ACC112 (cell line): ENCODE data around the gene CARMIL3.

ENCODE experiments used
- H2AFZ ChIP-seq: fragments of 200-600 bp; sonication (generic); one replicate; pipeline ENCODE4 v1.6.0; 2017; ENCODE audit warnings: antibody characterized with exemption, low read length; ENCODE audit not compliant: unreplicated experiment
- H3K27ac ChIP-seq: fragments of 200-600 bp; sonication (generic); 2 replicates; pipeline ENCODE4 v1.5.1; 2014; ENCODE audit warnings: low read depth, mild to moderate bottlenecking, antibody characterized with exemption, low read length, moderate library complexity
- H3K27me3 ChIP-seq: fragments of 200-600 bp; sonication (generic); 2 replicates; pipeline ENCODE4 v1.6.1; 2014; ENCODE audit warnings: mild to moderate bottlenecking, antibody characterized with exemption, low read length, moderate library complexity, mixed read lengths; ENCODE audit not compliant: insufficient read depth
- H3K36me3 ChIP-seq: fragments of 200-600 bp; sonication (generic); 2 replicates; pipeline ENCODE4 v1.6.1; 2016; ENCODE audit warnings: mild to moderate bottlenecking, antibody characterized with exemption, low read length, moderate library complexity, mixed read lengths; ENCODE audit not compliant: insufficient read depth
- H3K4me1 ChIP-seq: fragments of 200-600 bp; sonication (generic); one replicate; pipeline ENCODE4 v1.6.1; 2016; ENCODE audit warnings: low read length, mixed read lengths; ENCODE audit not compliant: insufficient read depth, unreplicated experiment, control insufficient read depth
- H3K4me3 ChIP-seq: fragments of 200-600 bp; sonication (generic); 2 replicates; pipeline ENCODE4 v1.5.1; 2014; ENCODE audit warnings: mild to moderate bottlenecking, low read depth, low read length
- H3K79me2 ChIP-seq: fragments of 200-600 bp; sonication (generic); one replicate; pipeline ENCODE4 v1.6.0; 2016; ENCODE audit warnings: low read length; ENCODE audit not compliant: control insufficient read depth, unreplicated experiment, insufficient read depth

CARMIL3 gene

GRCh38 chr14:24056800-24057184 lies 5.0 kb downstream of the CARMIL3 start:
- Histone ChIP-seq H3K36me3 (no peaks in the 10 kb centered on the region), H3K79me2 (no peaks in the 10 kb centered on the region), H3K27me3 (peaks cover 43% of the 10 kb centered on the region), H3K4me1 (peaks cover 3% of the 10 kb centered on the region), H3K27ac (no peak overlapping the region), H2AFZ (no peak overlapping the region), H3K4me3 (no peak overlapping the region)

DNA sequence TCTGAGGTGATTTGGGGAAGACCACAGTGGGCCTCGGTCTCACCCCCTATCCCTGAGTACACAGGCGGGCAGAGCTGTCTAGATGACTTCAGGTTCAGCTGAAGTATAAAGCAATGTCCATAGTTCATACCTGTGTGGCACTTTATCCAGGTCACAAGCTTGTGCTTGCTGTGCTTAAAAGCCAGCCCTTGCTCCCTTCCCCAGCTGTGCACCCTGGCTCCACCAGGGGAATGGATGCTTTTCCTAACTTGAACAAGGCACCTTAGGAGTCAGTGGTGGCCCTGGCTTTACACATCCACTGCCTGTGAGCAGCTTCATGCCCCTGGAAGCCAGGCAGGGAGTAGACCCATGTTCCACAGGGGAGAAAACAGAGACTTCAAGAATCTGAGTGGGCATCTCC lies 5.5 kb downstream of the CARMIL3 start:
- Histone ChIP-seq H3K79me2 (no peaks in the 10 kb centered on the region), H3K4me3 (no peak overlapping the region), H3K27me3 (peaks cover 39% of the 10 kb centered on the region), H3K4me1 (peaks cover under 1% of the 10 kb centered on the region), H2AFZ (no peak overlapping the region), H3K36me3 (no peaks in the 10 kb centered on the region), H3K27ac (no peak overlapping the region)

GRCh38 chr14:24057867-24058259 lies 6.1 kb downstream of the CARMIL3 start:
- H3K27ac ChIP-seq = no peak overlapping the region
- H3K4me1 ChIP-seq = no peaks in the 10 kb centered on the region
- H3K36me3 ChIP-seq = no peaks in the 10 kb centered on the region
- H3K27me3 ChIP-seq = peaks cover 33% of the 10 kb centered on the region
- H3K79me2 ChIP-seq = no peaks in the 10 kb centered on the region
- H2AFZ ChIP-seq = no peak overlapping the region
- no peak overlapping the region for H3K4me3 ChIP-seq

- Histone ChIP-seq H3K4me3 (no peak overlapping the region), H3K4me1 (no peaks in the 10 kb centered on the region), H3K36me3 (no peaks in the 10 kb centered on the region), H3K27me3 (peaks cover 27% of the 10 kb centered on the region), H3K79me2 (no peaks in the 10 kb centered on the region), H3K27ac (no peak overlapping the region), H2AFZ (no peak overlapping the region)
Observed at GRCh38 chr14:24058260-24058950, 6.6 kb downstream of the CARMIL3 start.

DNA sequence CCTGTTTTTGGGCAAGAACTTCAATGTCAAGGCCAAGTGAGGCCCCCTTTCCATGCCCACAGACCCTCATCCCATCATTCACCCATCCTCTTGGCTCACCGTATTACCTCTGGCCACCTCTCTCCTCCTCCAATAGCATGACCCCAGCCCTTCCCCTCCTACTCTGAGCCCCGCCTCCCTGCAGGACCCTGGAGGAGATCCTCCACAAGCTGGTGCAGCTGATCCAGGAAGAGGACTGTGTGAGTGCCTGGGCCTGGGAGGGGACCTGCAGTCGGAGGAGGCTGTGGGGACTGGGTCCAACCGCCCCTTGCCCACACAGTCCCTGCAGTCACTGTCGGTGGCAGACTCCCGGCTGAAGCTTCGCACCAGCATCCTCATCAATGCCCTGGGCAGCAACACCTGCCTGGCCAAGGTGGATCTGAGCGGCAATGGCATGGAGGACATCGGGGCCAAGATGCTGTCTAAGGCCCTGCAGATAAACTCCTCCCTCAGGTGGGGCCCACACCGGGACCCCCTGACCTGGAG lies 7.2 kb downstream of the CARMIL3 start:
- no peak overlapping the region for H3K4me3 ChIP-seq
- H3K27ac ChIP-seq = no peak overlapping the region
- no peaks in the 10 kb centered on the region for H3K79me2 ChIP-seq
- no peaks in the 10 kb centered on the region for H3K4me1 ChIP-seq
- no peak overlapping the region for H2AFZ ChIP-seq
- no peaks in the 10 kb centered on the region for H3K36me3 ChIP-seq
- H3K27me3 ChIP-seq = peaks cover 21% of the 10 kb centered on the region

- H3K79me2 ChIP-seq = no peaks in the 10 kb centered on the region
- H2AFZ ChIP-seq = no peak overlapping the region
- no peak overlapping the region for H3K27ac ChIP-seq
- H3K4me3 ChIP-seq = no peak overlapping the region
- no peaks in the 10 kb centered on the region for H3K4me1 ChIP-seq
- no peaks in the 10 kb centered on the region for H3K36me3 ChIP-seq
- peaks cover 16% of the 10 kb centered on the region for H3K27me3 ChIP-seq
Observed at GRCh38 chr14:24059841-24060388, 8.1 kb downstream of the CARMIL3 start.

- H3K36me3 ChIP-seq = no peaks in the 10 kb centered on the region
- H3K4me3 ChIP-seq = no peak overlapping the region
- H3K27me3 ChIP-seq = peaks cover 14% of the 10 kb centered on the region
- H3K79me2 ChIP-seq = no peaks in the 10 kb centered on the region
- H2AFZ ChIP-seq = no peak overlapping the region
- H3K27ac ChIP-seq = no peak overlapping the region
- H3K4me1 ChIP-seq = no peaks in the 10 kb centered on the region
Observed at GRCh38 chr14:24060443-24060842, 8.6 kb downstream of the CARMIL3 start.

- no peaks in the 10 kb centered on the region for H3K79me2 ChIP-seq
- H3K36me3 ChIP-seq = no peaks in the 10 kb centered on the region
- no peak overlapping the region for H3K4me3 ChIP-seq
- H3K4me1 ChIP-seq = no peaks in the 10 kb centered on the region
- H3K27ac ChIP-seq = no peak overlapping the region
- H3K27me3 ChIP-seq = peaks cover 7% of the 10 kb centered on the region; the same call in 1 of the 2 replicates
- H2AFZ ChIP-seq = no peak overlapping the region
Observed at GRCh38 chr14:24060984-24061913, 9.4 kb downstream of the CARMIL3 start.

DNA sequence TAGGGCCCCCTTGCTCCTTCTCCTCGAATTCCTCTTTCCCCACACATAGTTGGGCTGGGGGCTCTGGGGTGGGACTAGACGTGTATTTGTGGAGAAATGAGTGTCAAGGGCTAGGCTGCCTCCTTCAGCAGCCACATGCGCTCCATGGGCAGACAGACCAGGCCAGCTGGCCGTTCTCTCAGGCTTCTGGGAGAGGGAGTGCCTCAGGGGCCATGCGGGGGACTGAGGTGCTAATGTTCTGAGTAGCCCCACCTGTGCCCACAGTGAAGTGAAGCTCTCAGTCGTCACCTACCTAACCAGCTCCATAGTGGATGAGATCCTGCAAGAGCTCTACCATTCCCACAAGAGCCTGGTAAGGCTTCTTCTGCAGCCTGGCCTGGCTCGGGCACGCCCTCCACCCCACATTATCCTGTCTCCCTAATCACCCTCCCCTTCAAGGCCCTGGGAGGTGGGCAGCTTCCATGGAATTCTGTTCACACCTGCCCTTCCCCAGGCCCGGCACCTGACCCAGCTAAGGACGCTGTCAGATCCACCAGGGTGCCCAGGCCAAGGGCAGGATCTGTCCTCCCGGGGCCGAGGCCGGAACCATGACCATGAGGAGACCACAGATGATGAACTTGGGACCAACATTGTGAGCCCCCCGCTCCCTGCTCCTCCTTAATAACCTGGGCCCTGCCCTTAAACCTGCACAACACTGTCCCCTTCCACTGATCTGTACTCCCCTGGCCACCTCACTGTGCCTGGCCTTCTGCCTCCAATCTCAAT lies 10.6 kb downstream of the CARMIL3 start:
- Histone ChIP-seq H3K79me2 (no peaks in the 10 kb centered on the region), H3K27me3 (peaks cover 7% of the 10 kb centered on the region; the same call in 1 of the 2 replicates), H3K4me1 (no peaks in the 10 kb centered on the region), H3K27ac (no peak overlapping the region), H3K4me3 (no peak overlapping the region), H2AFZ (no peak overlapping the region), H3K36me3 (no peaks in the 10 kb centered on the region)

- H3K27me3 ChIP-seq = peaks cover 11% of the 10 kb centered on the region; the same call in 1 of the 2 replicates
- no peaks in the 10 kb centered on the region for H3K79me2 ChIP-seq
- no peak overlapping the region for H3K27ac ChIP-seq
- no peaks in the 10 kb centered on the region for H3K36me3 ChIP-seq
- no peak overlapping the region for H2AFZ ChIP-seq
- H3K4me1 ChIP-seq = no peaks in the 10 kb centered on the region
- no peak overlapping the region for H3K4me3 ChIP-seq
Observed at GRCh38 chr14:24063263-24063836, 11.5 kb downstream of the CARMIL3 start.
